HTR-8/SVneo (cell line): ENCODE results near the gene PAK5.

Source experiments
- DNase-seq: peaks from one replicate; pipeline ENCODE4 v3.0.0; 2011; ENCODE audit warnings: low spot score, mixed read lengths; ENCODE audit not compliant: insufficient read length
- FAIRE-seq: peaks from 2 replicates; lab custom pipeline; 2011; peaks lifted over from hg19 to GRCh38; lab: Jason Lieb, UNC

Gene PAK5

DNA sequence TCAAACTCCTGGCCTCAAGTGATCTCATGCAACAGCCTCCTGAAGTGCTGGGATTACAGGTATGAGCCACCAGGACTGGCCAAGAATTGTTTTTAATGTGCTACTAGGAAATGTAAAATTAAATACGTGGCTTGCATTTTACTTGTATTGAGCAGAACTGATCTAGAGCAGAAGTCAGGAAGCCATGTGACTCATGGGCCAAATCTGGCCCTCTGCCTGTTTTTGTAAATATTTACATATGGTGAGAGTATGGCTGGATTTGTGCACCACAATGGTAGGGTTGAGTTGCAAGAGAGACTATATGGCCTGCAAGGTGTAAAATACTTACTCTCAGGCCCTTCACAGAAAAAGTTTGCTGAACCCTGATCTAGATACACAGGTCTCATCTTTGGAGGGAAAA lies 248.7 kb downstream of the PAK5 start:
- DNase-seq: no peak
- FAIRE-seq: no peak

DNA sequence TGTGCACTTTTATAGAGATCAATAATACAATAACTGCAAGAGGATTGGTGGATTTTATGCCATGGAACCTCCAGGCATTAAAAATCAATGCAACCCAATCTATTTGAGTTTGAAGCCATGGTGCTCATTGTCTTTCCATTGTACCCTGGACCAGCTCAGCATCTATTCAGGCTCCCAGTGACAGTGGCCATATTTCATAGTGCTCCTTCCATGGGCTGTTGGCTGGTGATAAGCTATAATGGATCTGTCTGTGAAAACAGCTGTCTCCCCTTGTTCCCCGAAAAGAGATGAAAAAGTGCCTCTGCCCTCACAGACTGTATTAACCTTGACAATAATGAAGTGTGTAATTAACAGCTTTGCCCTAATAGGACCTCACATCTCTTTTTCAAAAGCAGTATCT lies 250.2 kb downstream of the PAK5 start:
- DNase-seq (no peak), FAIRE-seq (no peak)

DNA sequence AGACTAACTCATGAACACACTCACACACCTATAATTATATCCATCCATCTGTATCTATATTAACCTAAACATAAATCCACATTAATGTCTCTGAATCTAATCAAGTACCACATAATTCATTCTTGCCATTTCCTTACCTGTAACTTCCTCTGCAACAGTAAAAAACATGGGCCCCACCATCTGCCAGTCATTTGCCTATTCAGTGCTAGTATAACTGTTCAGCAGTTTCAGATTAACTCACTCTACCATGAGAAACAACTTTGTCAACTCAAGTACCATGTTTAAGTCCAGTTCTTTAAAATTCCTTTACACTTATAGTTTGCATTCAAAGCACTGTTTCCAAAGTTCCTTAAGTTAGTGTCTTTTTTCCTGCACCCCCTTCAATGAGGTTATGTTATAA lies 255.7 kb downstream of the PAK5 start:
- DNase-seq: no peak
- FAIRE-seq: no peak

DNA sequence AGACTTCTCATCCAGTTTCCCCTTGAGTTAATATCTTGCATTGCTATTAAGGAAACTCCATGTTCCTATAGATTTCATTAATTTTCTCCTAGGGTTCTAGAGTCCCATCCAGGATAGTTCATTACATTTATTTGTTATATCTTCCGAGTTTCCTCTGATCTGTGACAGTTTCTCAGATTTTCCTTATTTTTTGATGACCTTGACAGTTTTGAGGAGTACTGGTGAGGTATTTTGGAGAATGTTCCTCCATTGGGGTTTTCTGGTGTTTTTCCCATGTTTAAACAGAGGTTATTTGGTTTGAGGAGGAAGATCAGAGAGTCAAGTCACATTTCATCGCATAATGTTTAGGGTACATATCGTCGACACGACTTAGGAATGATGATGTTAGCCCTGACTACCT lies 256.7 kb downstream of the PAK5 start:
- no peak for DNase-seq
- FAIRE-seq: no peak

DNA sequence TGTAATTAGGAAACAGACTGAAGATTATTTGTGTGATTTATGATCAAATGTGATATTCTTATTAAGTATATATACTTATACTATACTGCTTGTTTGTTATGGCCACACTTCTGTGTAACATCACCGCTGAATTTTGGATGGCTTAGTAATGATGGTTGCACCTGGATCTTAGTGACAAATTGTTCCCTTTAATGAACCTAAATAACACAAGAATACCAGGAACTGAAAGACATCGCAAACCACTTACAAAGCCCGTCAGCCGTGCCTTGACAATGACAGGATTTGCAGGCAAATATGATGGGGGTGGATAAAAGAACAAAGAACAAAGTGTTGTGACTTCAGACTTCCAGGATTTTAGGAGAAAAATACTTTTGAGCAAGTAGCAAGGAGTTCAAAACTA lies 257.4 kb downstream of the PAK5 start:
- no peak for FAIRE-seq
- DNase-seq: no peak

DNA sequence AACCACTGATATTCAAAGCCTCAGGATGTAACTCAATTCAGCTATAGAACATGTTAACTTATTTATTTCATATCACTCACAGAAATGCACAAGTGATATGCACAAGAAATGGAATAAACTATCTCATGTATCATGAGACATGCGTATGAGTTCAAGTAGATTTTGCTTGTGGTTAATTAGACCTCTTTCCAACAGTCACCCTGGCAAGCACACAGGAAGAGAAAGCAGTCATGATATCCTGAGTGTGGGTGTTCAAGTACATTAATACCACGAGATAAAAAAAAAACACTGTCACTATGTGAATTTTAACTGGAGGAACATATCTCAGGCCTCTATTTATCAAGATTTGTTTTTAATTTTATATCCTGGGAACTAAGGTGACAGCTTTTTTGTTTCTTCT lies 260.3 kb downstream of the PAK5 start:
- FAIRE-seq (no peak), DNase-seq (no peak)

DNA sequence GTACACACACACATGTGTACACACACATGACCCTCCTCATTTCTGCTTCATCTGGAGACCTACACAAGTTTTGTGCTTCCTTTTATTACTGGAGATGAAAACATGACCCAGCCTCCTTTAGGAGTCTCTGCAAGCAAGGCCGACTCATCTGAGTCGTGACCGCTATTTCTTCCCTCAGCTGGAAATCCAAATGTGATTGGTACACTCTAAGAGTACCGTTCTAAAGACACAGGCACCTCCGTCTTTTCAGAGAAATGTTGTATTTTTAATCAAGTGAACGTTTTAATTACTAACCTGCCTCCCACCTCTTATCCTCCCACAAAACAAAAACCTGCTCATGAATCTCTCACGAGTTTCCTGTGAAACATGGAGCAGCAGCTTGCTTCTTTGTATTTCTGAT lies 261.5 kb downstream of the PAK5 start:
- DNase-seq: no peak
- FAIRE-seq: no peak

DNA sequence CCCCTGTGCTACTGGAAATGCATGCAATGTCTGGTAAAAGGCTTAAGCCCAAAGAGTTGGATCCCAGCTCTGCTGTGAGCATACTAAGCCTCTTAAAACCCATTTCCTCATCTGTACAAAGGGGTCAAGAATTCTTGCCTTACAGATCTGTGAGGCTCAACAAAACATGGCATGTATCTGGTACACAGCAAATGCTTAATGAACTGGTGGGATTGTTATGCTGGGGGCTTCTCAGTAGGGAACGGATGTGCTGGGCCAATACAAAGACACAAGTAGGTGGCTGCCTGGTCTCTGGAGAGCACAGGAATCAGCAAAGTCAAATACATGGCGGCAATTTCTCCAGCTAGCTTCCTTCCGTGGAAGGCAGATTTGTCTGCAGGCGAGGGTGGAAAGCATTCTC lies 262.2 kb downstream of the PAK5 start:
- DNase-seq (no peak), FAIRE-seq (no peak)

DNA sequence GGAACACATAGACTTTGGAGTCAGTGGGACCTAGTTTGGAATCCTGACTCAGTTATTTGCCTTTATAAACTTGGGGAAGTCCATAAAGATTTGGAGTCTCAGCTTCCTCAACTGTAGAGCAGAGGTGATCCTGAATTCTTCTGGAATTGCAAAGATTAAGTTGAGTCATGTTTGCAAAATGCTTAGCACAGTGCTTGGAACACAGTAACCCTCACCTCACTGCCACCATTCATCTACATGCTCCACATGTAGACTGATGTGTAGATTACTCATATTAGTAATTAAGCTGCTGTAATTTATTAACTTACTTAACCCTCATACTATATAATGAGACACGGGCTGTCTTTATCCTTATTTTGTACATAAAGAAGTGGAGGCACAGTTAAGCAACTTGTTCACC lies 263.0 kb downstream of the PAK5 start:
- DNase-seq: no peak
- no peak for FAIRE-seq

DNA sequence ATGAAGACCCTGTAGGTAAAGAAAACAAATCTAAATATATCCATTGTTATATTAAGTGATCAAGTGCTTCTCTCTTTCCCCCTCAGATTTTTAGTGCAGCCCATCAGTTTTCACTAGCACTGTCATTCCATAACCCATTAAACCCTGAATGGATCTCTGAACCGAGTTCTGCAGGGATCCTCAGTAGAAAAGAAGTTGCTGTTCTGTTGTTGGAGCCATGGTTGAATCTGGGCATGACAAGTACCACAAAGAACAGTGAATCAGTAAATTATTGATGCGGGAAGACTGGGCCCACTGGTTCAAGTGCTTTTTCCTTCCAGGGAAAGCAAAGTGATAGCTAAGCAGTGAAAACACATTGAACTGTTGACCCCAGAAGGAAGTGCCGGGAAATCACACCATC lies 264.1 kb downstream of the PAK5 start:
- no peak for DNase-seq
- FAIRE-seq: no peak

DNA sequence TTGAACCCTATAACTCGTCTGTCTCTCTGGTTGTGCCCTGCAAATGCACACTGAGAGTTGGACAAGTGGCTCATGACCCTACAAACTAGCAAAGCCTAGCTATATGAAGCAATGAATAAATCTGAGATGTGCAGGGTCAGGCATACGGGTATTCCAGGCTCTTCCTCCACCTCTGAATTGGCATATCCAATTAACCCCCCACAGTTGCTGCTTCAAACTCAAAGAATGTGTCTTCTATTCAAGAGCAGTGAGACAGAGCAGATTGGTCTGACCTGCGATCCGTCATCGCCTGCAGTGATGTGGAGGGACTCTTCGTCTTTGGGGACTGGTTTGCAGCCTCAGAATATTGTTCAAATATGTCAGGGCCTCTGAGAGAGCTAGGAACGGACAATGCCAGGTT lies 264.7 kb downstream of the PAK5 start:
- DNase-seq (no peak), FAIRE-seq (no peak)

DNA sequence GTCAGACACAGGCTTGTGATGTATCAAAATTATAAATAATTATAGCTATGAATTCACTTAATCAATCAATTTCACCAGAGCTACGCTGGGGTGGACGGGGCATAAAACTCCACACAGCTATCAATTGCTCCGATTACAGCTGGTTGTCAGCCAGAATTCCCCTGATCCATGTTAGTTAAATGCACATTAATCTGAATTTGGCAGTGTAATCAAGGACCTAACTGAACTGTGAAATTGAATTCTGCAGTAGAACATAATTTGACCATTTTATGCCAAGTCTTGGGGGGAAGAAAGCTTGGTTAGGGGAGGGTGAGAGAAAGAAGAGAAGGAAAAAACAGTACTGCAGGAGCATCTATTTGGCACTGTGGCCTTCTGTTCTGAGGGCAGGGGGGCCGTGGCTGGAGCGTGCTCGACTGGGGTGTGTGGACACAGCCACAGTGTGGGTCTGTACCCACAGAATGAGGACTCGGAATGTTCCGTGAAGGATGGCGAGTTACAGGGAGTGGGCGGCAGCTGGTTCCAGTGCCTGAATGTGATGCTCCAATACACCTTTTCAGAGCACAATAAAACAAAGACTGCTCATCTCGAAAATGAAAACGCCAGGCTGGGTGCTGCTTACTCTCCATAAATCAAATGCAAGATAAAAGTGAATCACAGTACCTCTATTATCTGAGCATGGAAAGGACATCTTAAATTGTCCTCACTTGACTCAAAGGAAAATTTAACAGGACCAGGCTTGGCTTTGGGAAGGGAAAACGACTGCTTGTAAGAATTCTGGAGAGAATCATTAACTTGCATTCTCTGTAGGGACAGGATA lies 265.3 kb downstream of the PAK5 start:
- DNase-seq (no peak), FAIRE-seq (no peak)

DNA sequence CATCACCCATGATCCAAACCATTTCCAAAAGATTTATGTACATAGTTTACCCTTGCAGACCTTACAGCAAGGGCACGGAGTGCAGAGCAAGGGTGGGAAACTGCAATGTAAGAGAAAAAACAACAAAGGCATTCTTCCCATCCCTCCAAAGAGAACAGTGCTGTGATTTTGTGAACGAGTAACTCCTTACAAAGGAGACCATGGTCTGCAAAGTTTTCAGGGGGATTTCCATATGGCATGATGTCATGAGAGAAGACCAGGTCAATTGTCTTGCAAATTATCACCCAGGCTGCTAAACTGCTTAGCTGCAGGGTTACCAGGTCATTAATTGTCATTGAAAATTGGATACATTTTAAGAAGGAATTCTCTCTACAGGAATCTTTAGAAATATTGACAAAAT lies 266.2 kb downstream of the PAK5 start:
- no peak for DNase-seq
- FAIRE-seq: no peak

DNA sequence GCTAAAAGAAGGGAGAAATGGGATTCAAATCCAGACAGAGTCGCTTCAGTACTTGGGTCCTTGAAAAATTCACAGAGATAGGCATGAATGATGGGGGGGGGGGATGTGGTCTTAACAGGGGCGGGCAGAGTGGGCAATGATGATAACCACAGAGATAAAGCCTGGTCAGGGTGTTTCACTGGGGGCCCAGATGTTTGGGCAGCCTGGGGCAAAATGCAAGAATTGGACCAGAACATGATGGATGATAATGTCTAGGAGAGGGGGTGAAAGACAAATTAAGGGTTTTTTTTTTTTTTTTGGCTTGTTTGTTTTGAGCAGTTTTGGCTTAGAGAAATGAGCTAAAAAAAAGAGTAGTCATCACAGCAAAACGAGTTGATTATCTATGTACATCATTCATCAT lies 267.1 kb downstream of the PAK5 start:
- FAIRE-seq: no peak
- no peak for DNase-seq

DNA sequence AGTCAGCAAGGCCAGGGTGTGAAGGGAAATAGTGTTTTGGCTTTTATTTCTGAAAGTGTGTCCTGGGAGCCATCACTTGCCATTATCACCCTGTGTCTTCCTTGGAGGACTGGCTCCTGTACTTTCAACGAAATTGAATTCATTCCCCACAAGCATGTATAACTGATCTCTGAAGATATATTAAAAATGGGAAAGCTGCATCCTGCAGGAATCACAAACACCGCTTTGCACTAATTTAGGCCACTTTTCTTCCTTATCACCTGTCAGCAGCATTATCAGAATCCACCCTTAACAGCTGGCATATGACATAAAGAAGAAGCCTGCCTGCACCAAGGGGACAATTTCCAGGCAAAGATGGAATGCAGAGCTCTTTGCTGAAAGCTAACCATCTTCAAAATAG lies 268.3 kb downstream of the PAK5 start:
- FAIRE-seq: no peak
- no peak for DNase-seq

DNA sequence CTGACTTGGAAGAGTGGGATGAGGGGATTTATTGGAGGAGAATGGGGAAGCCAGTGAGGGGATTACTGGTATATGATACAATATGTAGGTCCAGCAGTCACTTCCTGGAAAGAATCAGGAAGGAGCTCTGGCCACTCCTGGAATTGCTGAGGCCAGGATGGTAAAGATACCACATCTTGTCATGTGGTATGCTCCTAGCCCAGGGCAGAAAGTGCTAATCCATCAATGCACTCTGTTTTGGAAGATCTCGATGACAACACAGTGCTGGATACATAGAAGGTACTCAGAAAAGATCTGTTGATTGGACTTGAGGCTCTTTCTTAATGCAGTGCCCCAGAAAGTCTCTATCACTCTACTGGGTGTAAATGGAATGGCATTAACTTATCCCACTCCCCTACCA lies 271.9 kb downstream of the PAK5 start:
- DNase-seq (no peak), FAIRE-seq (no peak)

DNA sequence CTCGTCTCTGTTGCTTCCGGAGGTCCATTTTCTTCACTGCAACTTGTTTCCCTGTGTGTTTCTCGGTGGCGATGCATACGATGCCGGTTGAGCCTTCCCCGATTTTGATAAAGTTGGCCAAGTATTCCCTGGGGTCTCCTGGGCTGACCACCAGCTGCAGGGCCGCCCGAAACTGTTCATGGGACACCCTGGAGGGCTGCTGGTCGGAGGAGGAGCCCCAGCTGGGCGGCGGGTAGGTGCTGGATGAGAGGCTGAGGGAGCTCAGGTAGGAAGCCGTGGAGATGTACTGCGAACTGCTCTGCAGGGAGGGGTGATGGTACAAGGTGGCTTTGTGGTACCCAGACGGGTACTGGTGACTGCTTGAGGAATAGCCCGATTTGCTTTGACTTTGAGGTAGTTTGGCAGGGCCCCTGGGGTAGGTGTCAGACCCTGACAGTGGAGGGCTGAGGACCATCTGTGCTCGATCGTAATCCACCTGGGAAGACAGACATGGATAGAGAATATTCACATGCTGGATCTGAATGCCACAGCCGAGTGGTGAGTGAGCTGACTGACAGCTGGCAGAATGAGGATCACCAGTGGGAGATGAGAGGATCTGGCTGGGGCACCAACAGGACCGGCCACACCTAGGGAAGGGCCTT lies 272.8 kb downstream of the PAK5 start:
- FAIRE-seq: no peak
- no peak for DNase-seq

DNA sequence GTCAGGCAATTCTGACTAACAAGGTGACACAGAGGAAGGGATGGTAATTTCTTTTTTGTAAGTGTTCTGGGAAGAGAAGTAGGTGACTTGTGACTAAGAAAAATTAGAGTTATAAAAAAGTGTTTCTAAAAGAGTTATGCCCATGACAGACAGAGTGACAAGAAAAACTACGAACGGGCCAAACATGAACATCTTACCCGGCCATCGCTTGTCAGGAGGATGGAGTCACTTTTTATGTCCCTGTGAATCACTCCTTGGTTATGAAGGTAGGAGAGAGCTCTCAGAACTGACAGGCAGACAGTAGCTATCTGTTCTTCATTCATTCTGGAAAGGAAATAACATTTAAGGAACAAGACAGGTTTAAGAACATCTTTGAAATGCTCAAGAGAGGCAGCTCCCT lies 281.5 kb downstream of the PAK5 start:
- DNase-seq (no peak), FAIRE-seq (no peak)

DNA sequence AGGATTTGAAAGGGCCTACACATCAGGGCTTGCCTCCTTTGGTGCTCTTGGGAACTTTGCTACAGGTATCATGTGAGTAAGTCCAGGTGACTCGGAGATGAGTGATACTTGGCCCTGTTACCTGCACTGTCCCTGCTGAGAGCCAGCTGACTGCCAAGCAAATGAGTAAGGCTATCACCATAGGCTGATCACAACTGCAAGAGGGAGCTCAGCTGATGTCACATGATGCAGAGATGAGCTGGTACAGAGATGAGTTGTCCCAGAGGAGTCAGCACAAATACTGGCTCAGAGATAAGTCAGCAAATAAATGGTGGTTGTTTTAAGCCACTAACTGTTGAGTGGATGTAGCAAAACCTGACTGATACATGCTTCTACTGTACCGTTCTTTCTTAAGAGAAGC lies 283.1 kb downstream of the PAK5 start:
- no peak for FAIRE-seq
- DNase-seq: no peak

DNA sequence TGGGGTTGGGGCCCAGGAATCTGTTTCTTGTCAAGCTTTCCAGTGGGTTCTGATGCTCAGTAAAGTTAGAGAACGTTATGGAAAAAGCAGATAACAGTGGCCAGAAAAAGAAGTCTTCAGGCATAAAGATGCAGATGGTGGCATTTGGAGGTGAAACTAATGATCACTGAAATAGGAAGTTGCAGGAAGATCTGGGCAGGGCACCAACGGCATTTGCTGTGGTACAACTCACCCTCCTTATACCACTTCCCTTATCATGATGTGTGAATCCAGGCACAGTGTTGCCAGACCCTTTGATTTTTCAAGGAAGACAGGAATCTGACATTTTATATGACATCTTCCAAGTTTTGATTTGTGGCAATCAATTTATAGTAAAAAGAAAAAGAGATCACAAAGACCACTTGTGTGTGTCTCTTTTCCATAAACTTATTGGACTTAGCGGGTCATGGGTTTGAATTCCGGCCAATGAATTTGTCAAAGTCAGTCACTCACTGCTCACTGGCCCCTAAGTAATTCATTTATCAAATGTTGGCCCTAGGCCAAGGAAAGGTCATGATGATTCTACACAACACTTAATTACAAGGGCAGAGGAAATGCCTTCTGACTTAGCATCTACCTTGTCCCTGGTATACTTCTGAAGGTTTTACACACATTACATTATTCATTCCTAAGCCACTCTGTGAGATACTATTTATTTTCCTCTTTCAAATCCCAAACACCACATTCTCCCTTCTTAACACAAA lies 286.9 kb downstream of the PAK5 start:
- DNase-seq (no peak), FAIRE-seq (no peak)

DNA sequence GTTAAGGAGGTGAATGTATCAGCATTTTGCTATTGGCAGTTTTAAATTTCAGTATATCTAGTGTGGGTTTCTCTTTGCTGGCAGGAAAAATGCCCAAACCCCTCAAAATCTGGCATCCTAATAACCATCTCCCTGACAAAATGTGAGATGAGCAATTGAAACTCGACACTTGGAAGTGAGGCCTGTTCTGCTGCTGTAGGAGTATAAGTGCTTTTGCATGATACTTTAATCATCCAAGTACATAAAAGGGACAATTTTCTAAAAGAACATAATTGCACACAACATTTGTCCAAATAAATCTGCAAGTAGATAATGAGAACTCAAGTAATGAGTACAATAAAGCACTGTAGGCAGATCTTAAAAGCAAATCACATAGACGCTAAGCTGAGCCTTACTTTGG lies 288.0 kb downstream of the PAK5 start:
- no peak for DNase-seq
- no peak for FAIRE-seq
